DOHH2 (cell line): ENCODE results near the gene NAT9.

Experiments
- H3F3A ChIP-seq: fragments of 200-600 bp; sonication (generic), shearing (Covaris generic); 2 replicates; pipeline ENCODE4 v1.6.0; 2016; ENCODE audit warnings: antibody characterized with exemption, mild to moderate bottlenecking; ENCODE audit not compliant: control insufficient read depth, insufficient read depth
- H3K27ac ChIP-seq: fragments of 200-600 bp; sonication (generic); 2 replicates; pipeline ENCODE4 v1.5.1; 2014; ENCODE audit warnings: low read depth, mild to moderate bottlenecking, low read length, moderate library complexity
- H3K27me3 ChIP-seq: fragments of 200-600 bp; sonication (generic); 2 replicates; pipeline ENCODE4 v1.6.1; 2014; ENCODE audit warnings: mild to moderate bottlenecking, low read length, mixed read lengths; ENCODE audit not compliant: control insufficient read depth
- H3K36me3 ChIP-seq: fragments of 200-600 bp; sonication (generic); 2 replicates; pipeline ENCODE4 v1.6.1; 2014; ENCODE audit warnings: mild to moderate bottlenecking, low read length, moderate library complexity, mixed read lengths; ENCODE audit not compliant: control insufficient read depth
- H3K4me1 ChIP-seq: fragments of 200-600 bp; sonication (generic); 2 replicates; pipeline ENCODE4 v1.6.1; 2014; ENCODE audit warnings: mild to moderate bottlenecking, low read length, mixed read lengths; ENCODE audit not compliant: control insufficient read depth
- H3K4me2 ChIP-seq: fragments of 200-600 bp; sonication (generic); 2 replicates; pipeline ENCODE4 v1.6.0; 2014; ENCODE audit warnings: mild to moderate bottlenecking, low read length, moderate library complexity
- H3K4me3 ChIP-seq: fragments of 200-600 bp; sonication (generic); 2 replicates; pipeline ENCODE4 v1.5.1; 2014; ENCODE audit warnings: mild to moderate bottlenecking, low read length, mixed read lengths
- H3K79me2 ChIP-seq: fragments of 200-600 bp; sonication (generic); 2 replicates; pipeline ENCODE4 v1.6.1; 2014; ENCODE audit warnings: mild to moderate bottlenecking, low read length, mixed read lengths; ENCODE audit not compliant: control insufficient read depth
- H3K9me2 ChIP-seq: fragments of 200-600 bp; sonication (generic); replicated peaks from 2 replicates; pipeline ENCODE4 v1.6.1; 2014; ENCODE audit warnings: mild to moderate bottlenecking, low read length, mixed read lengths; ENCODE audit not compliant: control insufficient read depth
- H3K9me3 ChIP-seq: fragments of 200-600 bp; sonication (generic); 2 replicates; pipeline ENCODE4 v1.6.1; 2014; ENCODE audit warnings: antibody characterized with exemption, low read length, mixed read lengths; ENCODE audit not compliant: control insufficient read depth, insufficient read depth
- H4K20me1 ChIP-seq: fragments of 200-600 bp; sonication (generic); 2 replicates; pipeline ENCODE4 v1.6.0; 2014; ENCODE audit warnings: low read depth, mild to moderate bottlenecking, antibody characterized with exemption, low read length, moderate library complexity; ENCODE audit not compliant: control insufficient read depth, insufficient read depth
- CTCF ChIP-seq: fragments of 200-600 bp; sonication (generic); IDR thresholded peaks from one replicate; pipeline ENCODE4 v1.5.1; 2014; ENCODE audit warnings: antibody characterized with exemption, mild to moderate bottlenecking, low read depth, low read length; ENCODE audit not compliant: poor library complexity, severe bottlenecking
- EZH2phosphoT487 ChIP-seq: fragments of 200-600 bp; sonication (generic); IDR thresholded peaks from 2 replicates; pipeline ENCODE4 v1.6.1; 2017; ENCODE audit warnings: borderline replicate concordance, mild to moderate bottlenecking, antibody characterized with exemption, low read length, moderate library complexity, mixed read lengths

Gene NAT9

GRCh38 chr17:74800531-74800930, 24.4 kb upstream of the NAT9 start:
- no peak for TF ChIP-seq EZH2phosphoT487
- no peak for TF ChIP-seq CTCF
- Histone ChIP-seq H3K4me3 (no peak overlapping the region), H3K4me2 (no peak overlapping the region)

GRCh38 chr17:74799097-74799496, 23.0 kb upstream of the NAT9 start:
- Histone ChIP-seq H3K4me1 (no peaks in the 10 kb centered on the region), H3K27me3 (no peaks in the 10 kb centered on the region), H3K4me3 (no peak overlapping the region), H3K9me3 (no peaks in the 10 kb centered on the region), H3K4me2 (no peak overlapping the region), H3K79me2 (no peaks in the 10 kb centered on the region), H3K27ac (no peak overlapping the region), H3F3A (no peaks in the 10 kb centered on the region), H3K36me3 (no peaks in the 10 kb centered on the region), H4K20me1 (no peaks in the 10 kb centered on the region), H3K9me2 (no peaks in the 10 kb centered on the region)
- no peak for TF ChIP-seq CTCF
- no peak for TF ChIP-seq EZH2phosphoT487

More at GRCh38 chr17:74800531-74800930, 24.4 kb upstream of the NAT9 start:
- Histone ChIP-seq H3K27me3 (no peaks in the 10 kb centered on the region), H3K27ac (no peak overlapping the region), H3F3A (no peaks in the 10 kb centered on the region), H3K9me3 (no peaks in the 10 kb centered on the region), H4K20me1 (no peaks in the 10 kb centered on the region), H3K9me2 (no peaks in the 10 kb centered on the region), H3K4me1 (no peaks in the 10 kb centered on the region), H3K79me2 (no peaks in the 10 kb centered on the region), H3K36me3 (no peaks in the 10 kb centered on the region)

- Histone ChIP-seq H3K79me2 (no peaks in the 10 kb centered on the region), H3K4me2 (no peak overlapping the region), H3K27me3 (no peaks in the 10 kb centered on the region), H3K9me3 (no peaks in the 10 kb centered on the region), H3F3A (no peaks in the 10 kb centered on the region), H3K27ac (no peak overlapping the region), H3K4me3 (no peak overlapping the region), H3K4me1 (no peaks in the 10 kb centered on the region), H4K20me1 (no peaks in the 10 kb centered on the region), H3K9me2 (no peaks in the 10 kb centered on the region), H3K36me3 (no peaks in the 10 kb centered on the region)
- TF ChIP-seq EZH2phosphoT487, result no peak
- TF ChIP-seq CTCF, result no peak
These were observed 22.1 kb upstream of the NAT9 start for GRCh38 chr17:74798239-74798707.

GRCh38 chr17:74797824-74798223, 21.7 kb upstream of the NAT9 start:
- Histone ChIP-seq H3K4me2 (no peak overlapping the region), H3F3A (no peaks in the 10 kb centered on the region), H3K79me2 (no peaks in the 10 kb centered on the region), H3K4me3 (no peak overlapping the region), H3K27me3 (no peaks in the 10 kb centered on the region), H3K9me2 (no peaks in the 10 kb centered on the region), H3K27ac (no peak overlapping the region), H4K20me1 (no peaks in the 10 kb centered on the region), H3K9me3 (no peaks in the 10 kb centered on the region), H3K4me1 (no peaks in the 10 kb centered on the region), H3K36me3 (no peaks in the 10 kb centered on the region)
- TF ChIP-seq CTCF (no peak), EZH2phosphoT487 (no peak)
